B cell (primary cell): ENCODE results near the gene POLE. TPM values are rescaled to one million over a fixed set of nuclear protein-coding genes. Genes with fewer than 3 reads are reported as not detected.

Source experiments
- ATAC-seq: fragments of 200-7000 bp; cut with Tn5 transposase; one replicate; pipeline ENCODE4 v1.10.0; 2021; ENCODE audit warnings: low read depth, mild to moderate bottlenecking, moderate number of reproducible peaks, moderate library complexity
- CTCF ChIA-PET: fragments of 350-600 bp; sonication (Branson Sonifier 250); formaldehyde crosslinking; loops from one replicate; lab custom pipeline; 2021; ENCODE audit warnings: antibody characterized with exemption, inconsistent platforms; lab: Charles Lee
- POLR2A ChIA-PET: fragments of 350-600 bp; sonication (Branson Sonifier 250); formaldehyde crosslinking; loops from one replicate; lab custom pipeline; 2021; ENCODE audit warnings: antibody characterized with exemption; lab: Charles Lee
- DNase-seq: peaks from one replicate; pipeline ENCODE4 v3.0.0; 2013
- H2AFZ ChIP-seq: 2 replicates; pipeline ENCODE4 v1.6.1; 2012; ENCODE audit warnings: mild to moderate bottlenecking, low read depth, low read length; ENCODE audit not compliant: insufficient read depth, poor library complexity, severe bottlenecking
- H3K27ac ChIP-seq, 2 donors: 1 replicate in 1 of 2; 2 replicates in 1 of 2; pipeline ENCODE4 v1.5.1; 2012 to 2013; ENCODE audit warnings: low read length in 2 of 2, mild to moderate bottlenecking in 2 of 2, moderate library complexity in 1 of 2
- H3K27me3 ChIP-seq, 4 experiments: fragments of 200-600 bp in 1 of 4; sonication (generic) in 1 of 4; replicated peaks in 1 of 4; 1 replicate in 2 of 4; 2 replicates in 2 of 4; pipeline versions ENCODE4 v1.6.1 to v1.7.0; 2013 to 2016; ENCODE audit warnings: low read length in 3 of 4, mild to moderate bottlenecking in 2 of 4, mixed read lengths in 1 of 4, moderate library complexity in 1 of 4; ENCODE audit not compliant: insufficient read depth in 4 of 4, control insufficient read depth in 3 of 4; ENCODE audit errors: control extremely low read depth in 1 of 4
- H3K36me3 ChIP-seq, 2 experiments: replicated peaks in 1 of 2; 1 replicate in 1 of 2; 2 replicates in 1 of 2; pipeline versions ENCODE4 v1.6.1 to v1.7.1; 2013; ENCODE audit warnings: low read length in 1 of 2; ENCODE audit not compliant: insufficient read depth in 2 of 2, control insufficient read depth in 1 of 2; ENCODE audit errors: control extremely low read depth in 1 of 2, extremely low read depth in 1 of 2
- H3K4me1 ChIP-seq, 2 donors: fragments of 200-600 bp in 1 of 2; sonication (generic) in 1 of 2; 1 replicate in 1 of 2; 2 replicates in 1 of 2; pipeline versions ENCODE4 v1.5.1 to v1.6.1; 2013 to 2017; ENCODE audit warnings: low read length in 2 of 2; ENCODE audit not compliant: control insufficient read depth in 2 of 2, insufficient read depth in 2 of 2
- H3K4me2 ChIP-seq: replicated peaks from 2 replicates; pipeline ENCODE3; 2012; ENCODE audit warnings: mild to moderate bottlenecking, low read depth, low read length; ENCODE audit not compliant: poor library complexity, severe bottlenecking
- H3K4me3 ChIP-seq, 5 experiments: fragments of 200-600 bp in 1 of 5; sonication (generic) in 1 of 5; 1 replicate in 3 of 5; 2 replicates in 2 of 5; pipeline versions ENCODE4 v1.5.1 to v1.7.0; 2011 to 2016; ENCODE audit warnings: low read length in 4 of 5, mild to moderate bottlenecking in 4 of 5, low read depth in 2 of 5, control low read depth in 1 of 5, moderate library complexity in 1 of 5; ENCODE audit not compliant: insufficient read depth in 1 of 5; ENCODE audit errors: control extremely low read depth in 1 of 5, extremely low read depth in 1 of 5
- H3K79me2 ChIP-seq: fragments of 200-600 bp; sonication (generic); one replicate; pipeline ENCODE4 v1.6.0; 2016; ENCODE audit warnings: low read length; ENCODE audit not compliant: control insufficient read depth, insufficient read depth
- H3K9ac ChIP-seq: fragments of 200-600 bp; sonication (generic); 2 replicates; pipeline ENCODE4 v1.6.1; 2017; ENCODE audit warnings: mild to moderate bottlenecking, low read length, moderate library complexity
- H3K9me3 ChIP-seq, 3 donors: one replicate each; pipeline versions ENCODE4 v1.6.1 to v1.7.1; 2013; ENCODE audit warnings: low read length in 2 of 3; ENCODE audit not compliant: control insufficient read depth in 2 of 3, insufficient read depth in 1 of 3; ENCODE audit errors: control extremely low read depth in 1 of 3
- H4K20me1 ChIP-seq: 2 replicates; pipeline ENCODE4 v1.6.0; 2012; ENCODE audit warnings: mild to moderate bottlenecking, low read length; ENCODE audit not compliant: insufficient read depth, control insufficient read depth, poor library complexity, severe bottlenecking
- H3K27ac Mint-ChIP-seq: one replicate; pipeline ENCODE4 v1.8.0; 2021; ENCODE audit warnings: mixed read lengths
- H3K27me3 Mint-ChIP-seq: one replicate; pipeline ENCODE4 v1.8.0; 2021; ENCODE audit warnings: mixed read lengths
- H3K4me1 Mint-ChIP-seq: one replicate; pipeline ENCODE4 v1.8.0; 2021; ENCODE audit warnings: mixed read lengths
- H3K4me3 Mint-ChIP-seq: one replicate; pipeline ENCODE4 v1.8.0; 2021; ENCODE audit warnings: mixed read lengths
- H3K9me3 Mint-ChIP-seq: one replicate; pipeline ENCODE4 v1.8.0; 2022; ENCODE audit warnings: mixed read lengths; ENCODE audit not compliant: insufficient read depth
- CTCF ChIP-seq: fragments of 200-600 bp; IDR thresholded peaks from one replicate; pipeline ENCODE4 v1.8.0; 2022; ENCODE audit warnings: antibody characterized with exemption, mild to moderate bottlenecking
- EZH2 ChIP-seq: IDR thresholded peaks from 2 replicates; pipeline ENCODE4 v1.6.1; 2012; ENCODE audit warnings: borderline replicate concordance, low read depth, mild to moderate bottlenecking, moderate library complexity, low read length; ENCODE audit not compliant: insufficient read depth, poor library complexity, severe bottlenecking
- WGBS: methylation state at CpG from one replicate; pipeline ENCODE4 v1.1.5; 2013; ENCODE audit warnings: missing lambda C conversion rate; ENCODE audit not compliant: insufficient coverage; 5-methylcytosine and 5-hydroxymethylcytosine counted together
- intact Hi-C: fragments of 100-400 bp; cut with micrococcal nuclease; formaldehyde crosslinking; loops from one replicate; pipeline ENCODE4 v1.10.0; 2022
- polyA plus RNA-seq: library from polyadenylated mRNA; depleted of rRNA; stranded (reverse); fragments of >200 nt; gene quantifications from 2 replicates; pipeline ENCODE4 v1.2.3, GENCODE V29; 2012
- total RNA-seq, 2 donors: library from RNA; stranded (reverse); fragments of 120-200 nt in 1 of 2; gene quantifications; 1 replicate in 1 of 2; 2 replicates in 1 of 2; pipeline versions ENCODE4 v1.2.3 to v1.2.4, GENCODE V29; 2013 to 2022

POLE gene
- total and polyA plus RNA-seq, 2 donors (not counting 1 experiment from before 2014, with no cell fraction given) = 32.0 to 62.0 TPM

GRCh38 chr12:132588821-132589669 lies 98.1 kb downstream of the POLE start:
- H3K79me2 ChIP-seq = no peaks in the 10 kb centered on the region
- WGBS = 87% methylated on average over 16 of the region's 19 CpGs
- H3K27ac Mint-ChIP-seq = no peak overlapping the region

More at GRCh38 chr12:132588821-132589669, 98.1 kb downstream of the POLE start:
- Histone ChIP-seq H3K9ac (no peak overlapping the region), H3K36me3 (peaks cover 0 to 5% of the 10 kb centered on the region in 2 experiments), H3K4me2 (no peak overlapping the region), H2AFZ (no peak overlapping the region), H4K20me1 (no peaks in the 10 kb centered on the region), H3K4me1 (no peaks in the 10 kb centered on the region), H3K9me3 (peaks cover 0 to 13% (median 0%) of the 10 kb centered on the region in 3 donors), H3K27me3 (peaks cover 0 to 6% (median 1%) of the 10 kb centered on the region in 4 experiments), H3K4me3 (no peak overlapping the region), H3K27ac (no peak overlapping the region)
- Mint-ChIP-seq H3K9me3 (no peaks in the 10 kb centered on the region), H3K4me1 (no peaks in the 10 kb centered on the region), H3K4me3 (no peak overlapping the region), H3K27me3 (peaks cover 5% of the 10 kb centered on the region)
- CTCF ChIA-PET = no interaction called here
- POLR2A ChIA-PET = no interaction called here
- intact Hi-C loops = no loop called here
- ATAC-seq (no peak), DNase-seq (no peak)
- TF ChIP-seq CTCF (no peak), EZH2 (no peak)
